Activated CD8-positive, alpha-beta memory T cell treated with anti-CD3 and anti-CD28 coated beads for 1 hour (primary cell): ENCODE data around the gene ANKHD1.

Source experiments
- DNase-seq, 2 donors: peaks; one replicate each; pipeline ENCODE4 v3.0.0-alpha.2; 2020; ENCODE audit warnings: low read depth in 1 of 2; ENCODE audit errors: extremely low read depth in 1 of 2

Gene ANKHD1

DNA sequence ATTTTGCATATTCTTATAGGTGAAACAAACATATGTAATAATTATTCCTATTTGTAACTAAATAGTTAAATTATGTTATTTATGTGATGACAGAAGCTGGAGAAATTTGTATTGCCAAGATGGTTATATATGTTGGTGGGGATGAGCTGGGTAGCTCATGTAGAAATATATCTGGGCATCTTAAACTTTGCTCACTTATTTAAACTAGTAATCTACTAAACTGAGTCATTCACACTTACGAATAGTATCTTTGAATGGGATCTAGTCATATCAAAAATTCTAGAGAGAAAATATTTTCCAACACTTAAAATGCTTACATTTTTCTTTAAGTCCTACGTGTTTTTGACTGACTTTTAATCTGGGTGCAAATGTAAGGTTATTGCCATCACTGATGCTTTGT, 101.2 kb downstream of the ANKHD1 start:
- no peak for DNase-seq

DNA sequence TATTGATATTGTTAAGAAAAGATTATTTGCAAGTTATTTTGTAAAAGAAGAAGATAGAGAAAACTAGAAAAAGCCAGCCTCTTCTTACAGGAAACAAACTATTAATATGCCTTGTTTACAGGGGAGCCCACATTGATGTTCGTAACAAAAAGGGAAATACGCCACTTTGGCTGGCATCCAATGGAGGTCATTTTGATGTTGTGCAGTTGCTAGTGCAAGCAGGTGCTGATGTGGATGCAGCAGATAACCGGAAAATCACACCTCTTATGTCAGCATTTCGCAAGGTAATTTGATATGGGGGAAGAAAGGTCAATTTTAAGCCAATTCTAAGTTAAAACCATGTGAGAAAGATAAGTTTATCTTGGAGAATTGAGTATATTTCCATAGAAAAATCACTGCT, 108.3 kb downstream of the ANKHD1 start:
- no peak for DNase-seq

DNA sequence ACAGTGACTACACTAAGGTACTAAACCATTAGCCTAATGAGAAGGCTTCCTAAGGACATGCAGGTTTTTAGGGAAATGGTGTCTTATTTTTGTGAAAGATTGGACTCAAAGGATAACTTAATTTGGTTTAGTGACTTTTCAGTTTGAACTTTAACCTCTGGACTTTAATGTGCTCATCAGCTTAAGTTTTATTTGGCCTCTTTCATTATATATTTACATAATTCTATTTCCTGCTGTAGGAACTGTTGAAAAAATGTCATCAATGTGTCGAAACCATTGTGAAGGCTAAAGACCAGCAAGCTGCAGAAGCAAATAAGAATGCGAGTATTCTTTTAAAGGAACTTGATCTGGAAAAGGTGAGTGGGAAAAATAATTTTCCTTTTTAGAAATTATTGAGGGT, 111.5 kb downstream of the ANKHD1 start:
- DNase-seq = no peak

DNA sequence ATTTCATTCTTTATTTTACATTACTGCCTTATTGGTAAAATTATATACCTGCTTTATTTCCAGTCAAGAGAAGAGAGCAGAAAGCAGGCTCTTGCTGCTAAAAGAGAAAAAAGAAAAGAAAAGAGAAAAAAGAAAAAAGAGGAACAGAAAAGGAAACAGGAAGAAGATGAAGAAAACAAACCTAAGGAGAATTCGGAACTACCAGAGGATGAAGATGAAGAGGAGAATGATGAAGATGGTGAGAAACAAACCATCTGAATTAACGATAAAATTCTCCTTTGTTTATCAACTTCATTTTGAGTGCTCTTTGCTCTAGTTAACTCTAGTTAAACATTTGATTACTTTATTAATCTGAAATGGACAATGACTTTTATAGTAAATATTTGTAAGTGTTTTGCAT, 122.4 kb downstream of the ANKHD1 start:
- no peak for DNase-seq

DNA sequence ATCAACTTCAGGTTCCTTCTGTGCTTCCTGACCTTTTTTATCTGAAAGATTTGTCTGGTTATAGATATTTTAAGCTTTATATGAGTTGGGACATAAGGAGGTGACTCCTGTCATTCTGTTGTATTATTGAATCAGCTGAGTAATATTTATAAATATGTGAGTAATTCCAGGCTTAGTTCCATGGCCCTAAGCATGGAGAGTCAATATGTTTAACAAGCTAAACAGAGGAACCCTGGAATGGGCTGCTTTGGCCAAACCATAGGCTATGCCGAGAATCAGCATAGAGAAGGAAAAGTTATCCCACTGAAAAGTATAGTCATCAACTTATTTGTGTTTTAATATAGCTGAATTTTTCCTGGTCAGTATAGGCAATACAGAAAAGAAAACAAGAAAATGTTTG, 138.6 kb downstream of the ANKHD1 start:
- DNase-seq = no peak

DNA sequence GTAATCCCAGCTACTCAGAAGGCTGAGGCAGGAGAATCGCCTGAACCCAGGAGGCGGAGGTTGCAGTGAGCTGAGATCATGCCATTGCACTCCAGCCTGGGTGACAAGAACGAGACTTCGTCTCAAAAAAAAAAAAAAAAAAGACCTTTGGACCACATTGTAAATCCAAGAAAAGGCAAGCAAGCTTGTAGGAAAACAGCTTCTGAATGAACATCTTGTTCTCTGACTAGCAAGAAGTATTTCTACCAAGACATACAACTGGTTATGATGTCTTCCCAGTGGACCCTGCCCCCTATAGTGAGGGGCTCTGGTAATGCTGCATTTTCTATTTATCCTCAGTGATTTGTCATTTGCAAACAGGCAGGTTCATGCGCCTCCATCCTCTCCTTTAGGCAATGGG, 141.3 kb downstream of the ANKHD1 start:
- DNase-seq = no peak

DNA sequence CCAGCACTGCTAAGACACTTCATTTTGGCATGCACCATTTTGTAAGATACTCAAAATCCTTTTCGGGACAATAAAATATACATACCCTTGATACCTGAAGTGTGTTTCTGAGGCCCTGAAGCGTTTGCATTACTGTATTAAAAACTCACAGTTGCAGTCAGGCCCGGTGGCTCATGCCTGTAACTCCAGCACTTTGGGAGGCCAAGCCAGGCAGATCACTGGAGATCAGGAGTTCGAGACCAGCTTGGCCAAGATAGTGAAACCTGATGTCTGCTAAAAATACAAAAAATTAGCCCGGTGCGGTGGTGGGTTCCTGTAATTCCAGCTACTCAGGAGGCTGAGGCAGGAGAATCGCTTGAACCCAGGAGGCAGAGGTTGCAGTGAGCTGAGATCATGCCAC, 143.4 kb downstream of the ANKHD1 start:
- no peak for DNase-seq

DNA sequence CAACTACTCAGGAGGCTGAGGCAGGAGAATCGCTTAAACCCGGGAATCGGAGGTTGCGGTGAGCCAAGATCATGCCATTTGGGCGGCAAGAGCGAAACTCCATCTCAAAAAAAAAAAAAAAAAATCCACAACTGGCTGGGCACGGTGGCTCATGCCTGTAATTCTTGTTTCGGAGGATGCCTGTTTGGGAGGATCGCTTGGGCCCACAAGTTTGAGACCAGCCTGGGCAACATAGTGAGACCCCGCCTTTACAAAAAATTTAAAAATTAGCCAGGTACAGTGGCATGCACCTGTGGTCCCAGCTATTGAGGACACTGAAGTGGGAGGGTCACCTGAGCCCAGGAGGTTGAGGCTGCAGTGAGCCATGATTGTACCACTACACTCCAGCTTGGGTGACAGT, 144.0 kb downstream of the ANKHD1 start:
- no peak for DNase-seq

DNA sequence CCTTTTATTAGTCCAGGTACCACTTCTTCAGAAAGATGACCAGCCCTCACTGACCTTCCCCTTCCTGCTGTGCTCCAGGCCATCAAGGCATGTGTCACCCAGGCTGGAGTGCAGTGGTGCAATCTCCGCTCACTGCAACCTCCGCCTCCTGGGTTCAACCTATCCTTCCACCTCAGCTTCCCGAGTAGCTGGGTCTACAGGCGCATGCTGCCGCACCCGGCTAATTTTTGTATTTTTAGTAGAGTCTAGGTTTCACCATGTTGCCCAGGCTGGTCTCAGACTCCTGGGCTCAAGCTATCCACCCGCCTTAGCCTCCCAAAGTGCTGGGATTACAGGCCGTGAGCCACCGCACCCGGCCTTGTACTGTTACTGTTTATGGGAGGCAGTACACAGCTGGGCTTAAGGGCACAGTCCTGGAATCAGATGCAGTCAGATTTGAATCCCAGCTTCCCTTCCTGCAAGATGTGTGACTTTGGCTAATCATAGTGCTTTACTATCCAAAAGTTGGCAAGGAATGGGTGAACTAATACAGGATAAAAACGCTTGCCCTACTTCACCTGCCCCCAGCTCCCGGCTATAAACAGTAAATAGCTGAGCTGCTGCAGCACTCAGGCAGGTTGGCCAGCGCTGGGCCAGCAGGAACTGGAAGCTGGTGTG, 145.3 kb downstream of the ANKHD1 start:
- no peak for DNase-seq

DNA sequence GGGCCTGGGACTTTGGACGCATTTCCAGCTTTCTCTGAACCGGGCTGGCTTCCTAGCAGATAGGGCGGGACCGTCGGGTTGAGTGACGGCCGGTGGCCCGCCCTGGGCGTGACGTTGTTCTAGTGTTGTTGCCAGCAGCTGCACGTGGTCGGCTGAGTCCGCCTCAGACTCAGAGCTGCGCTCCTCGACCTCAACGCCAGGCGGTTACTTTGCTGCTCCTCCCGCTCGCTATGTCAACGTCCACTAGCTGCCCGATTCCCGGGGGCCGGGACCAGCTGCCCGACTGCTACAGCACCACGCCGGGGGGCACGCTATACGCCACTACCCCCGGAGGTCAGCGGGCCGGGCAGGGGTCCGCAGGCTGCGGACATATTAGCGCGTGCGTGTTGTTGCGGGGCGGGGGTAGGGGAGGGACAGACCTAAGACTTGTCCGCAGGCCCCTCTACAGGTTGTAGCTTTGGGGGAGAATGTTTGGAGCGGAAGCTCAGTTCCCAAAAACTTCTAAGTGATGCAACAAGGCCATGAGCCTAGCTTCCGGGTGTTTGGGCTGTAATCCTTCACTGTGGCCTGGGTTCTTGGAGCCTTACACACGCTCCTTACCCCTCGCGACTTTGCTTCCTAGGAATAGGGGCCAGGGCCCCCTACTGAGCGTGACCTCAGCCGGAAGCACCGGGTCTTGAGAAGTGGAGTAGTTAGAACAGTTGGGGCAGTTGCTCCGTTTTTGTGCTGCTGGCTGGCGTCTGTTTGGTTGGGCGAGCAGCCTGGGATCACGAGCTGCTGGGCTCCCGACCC, 146.1 kb downstream of the ANKHD1 start, which contains the start of gene EIF4EBP3:
TSS of gene EIF4EBP3 (plus strand) at position 155 of the 792 bp plus-strand sequence. CDS start at position 231, 76 bp downstream.
- peak; percentile 61 to 77 for DNase-seq

DNA sequence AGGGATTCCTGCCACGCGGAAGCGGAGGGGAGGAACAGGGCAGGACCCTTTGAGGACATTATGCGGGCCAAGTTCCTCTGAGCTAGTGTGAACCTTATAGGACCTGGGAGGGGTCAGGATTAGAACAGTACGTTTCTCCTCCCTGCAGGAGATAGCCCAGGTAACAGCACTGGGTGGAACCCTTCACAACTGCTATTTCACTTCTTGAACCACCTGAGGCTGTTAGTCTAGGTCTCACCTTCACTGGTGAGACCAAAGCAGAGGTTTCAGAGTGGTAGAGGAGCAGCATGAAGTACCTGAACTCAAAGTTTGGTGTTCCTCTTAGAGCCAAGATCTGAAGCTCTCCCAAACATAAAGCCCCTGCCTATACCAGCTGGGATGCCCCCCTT, 146.7 kb downstream of the ANKHD1 start:
- no peak for DNase-seq

DNA sequence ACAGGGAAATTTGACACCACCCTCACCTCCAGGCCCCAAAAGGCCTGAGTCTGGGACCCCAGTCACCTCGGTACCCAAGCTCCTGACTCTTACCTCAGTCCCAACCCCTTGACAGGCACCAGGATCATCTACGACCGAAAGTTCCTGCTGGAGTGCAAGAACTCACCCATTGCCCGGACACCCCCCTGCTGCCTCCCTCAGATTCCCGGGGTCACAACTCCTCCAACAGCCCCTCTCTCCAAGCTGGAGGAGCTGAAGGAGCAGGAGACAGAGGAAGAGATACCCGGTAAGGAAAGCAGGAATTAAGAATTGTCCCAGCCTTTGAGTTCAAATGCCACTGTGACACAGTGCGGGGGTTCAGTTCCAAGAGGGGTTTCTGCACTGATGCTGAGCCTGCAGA, 147.2 kb downstream of the ANKHD1 start:
- no peak for DNase-seq

DNA sequence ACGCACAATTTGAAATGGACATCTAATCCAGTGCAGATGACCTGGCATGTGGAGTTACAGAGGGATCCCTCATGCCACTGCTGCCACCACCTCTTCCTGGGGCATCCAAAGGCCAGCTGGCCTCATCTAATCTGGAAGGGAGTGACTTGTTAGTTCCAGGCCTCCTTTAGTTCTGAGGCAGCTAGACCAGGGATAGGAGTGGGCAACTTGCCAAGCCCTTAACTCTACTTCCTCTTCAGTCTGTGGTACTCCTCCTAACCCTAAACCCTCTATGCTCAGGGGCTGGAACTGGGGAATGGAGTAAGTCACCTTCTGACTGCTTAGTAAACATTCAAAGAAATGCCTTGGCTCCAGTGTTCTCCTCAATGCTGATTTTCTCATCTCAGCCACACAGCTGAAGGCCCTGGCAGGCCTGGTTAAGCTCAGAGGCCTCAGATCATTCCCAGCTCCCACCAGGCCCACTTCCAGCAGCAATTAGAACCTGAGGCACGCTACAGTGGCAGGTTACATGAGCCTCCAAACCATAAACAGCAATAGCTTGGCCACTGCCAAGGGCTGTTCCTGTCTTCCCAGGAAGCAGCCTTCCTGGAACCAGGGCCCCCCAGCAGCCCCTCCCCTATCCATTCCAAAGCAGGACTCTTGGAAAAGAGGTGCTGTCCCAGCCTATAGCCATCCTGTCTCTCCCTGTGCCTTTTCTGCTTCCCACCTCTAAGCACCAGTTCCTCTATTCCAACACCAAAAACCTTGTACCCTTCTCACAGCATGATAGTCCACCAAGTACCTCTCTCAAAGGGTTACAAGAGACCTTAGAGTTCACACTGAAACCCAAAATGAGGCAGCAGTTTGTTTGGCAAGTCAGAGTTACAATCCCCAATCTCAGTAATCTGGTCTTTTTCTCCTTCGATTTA, 147.9 kb downstream of the ANKHD1 start:
- no peak for DNase-seq

DNA sequence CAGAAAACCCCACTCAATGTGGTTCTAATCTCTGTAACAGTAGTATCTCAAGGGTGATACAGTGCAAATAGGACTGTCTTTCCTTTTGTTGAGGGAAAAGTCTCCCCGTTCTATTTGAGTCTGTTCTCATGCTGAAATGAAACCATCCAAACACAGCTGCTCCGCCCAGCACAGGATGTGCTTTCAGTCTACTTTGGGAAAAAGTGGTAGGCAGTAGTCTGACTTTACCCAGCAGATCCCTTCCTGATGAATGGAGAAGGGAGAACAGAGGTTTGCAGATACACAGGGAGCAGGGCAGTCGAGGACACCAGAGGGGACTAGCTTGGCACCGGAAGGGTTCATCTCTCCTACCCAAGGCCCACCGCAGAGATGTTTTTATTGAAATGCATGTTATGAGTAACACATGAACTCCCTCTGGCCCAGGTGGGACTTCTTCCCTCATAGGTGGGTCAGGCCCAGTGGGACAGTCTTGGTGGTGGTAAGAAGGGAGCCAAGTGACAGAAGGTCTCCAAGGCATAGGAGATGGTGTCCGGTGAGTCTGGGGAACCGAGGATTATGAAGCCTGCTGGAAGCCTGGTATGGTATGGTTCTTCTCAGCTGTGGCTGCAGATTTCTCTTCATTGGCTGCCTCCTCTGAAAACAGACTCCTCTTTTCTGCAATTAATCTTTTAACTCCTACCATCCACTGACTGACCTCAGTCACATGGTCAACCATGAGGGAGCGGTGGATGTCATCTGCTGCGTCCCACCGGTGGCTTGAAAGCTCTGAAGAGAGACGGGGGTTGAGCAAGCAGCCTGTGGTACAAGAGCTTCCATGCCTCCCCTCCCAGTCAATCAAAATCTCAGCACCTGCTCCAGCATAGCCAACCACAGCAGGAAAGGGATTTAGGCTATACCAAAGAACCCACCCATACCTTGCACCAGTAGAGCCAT, 148.8 kb downstream of the ANKHD1 start:
- DNase-seq = no peak

DNA sequence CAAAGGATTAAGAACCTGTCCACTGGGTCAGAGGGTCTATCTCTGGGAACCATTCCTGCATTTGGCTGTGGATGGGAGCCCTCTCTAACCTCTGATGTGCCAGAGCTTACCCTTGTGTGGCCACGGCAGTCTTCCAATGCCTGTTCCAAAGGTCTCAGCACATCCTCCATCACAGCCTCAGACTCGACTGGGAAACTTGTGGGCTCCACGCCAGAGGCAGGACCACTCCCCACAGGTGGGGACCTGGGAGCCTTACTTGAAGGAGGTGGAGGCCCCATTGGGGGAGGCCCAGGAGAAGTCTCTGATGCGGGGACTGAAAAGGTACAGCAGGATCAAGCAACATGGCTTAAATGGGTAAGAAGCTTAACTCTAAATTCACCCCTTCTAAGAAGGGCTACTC, 150.2 kb downstream of the ANKHD1 start:
- no peak for DNase-seq

DNA sequence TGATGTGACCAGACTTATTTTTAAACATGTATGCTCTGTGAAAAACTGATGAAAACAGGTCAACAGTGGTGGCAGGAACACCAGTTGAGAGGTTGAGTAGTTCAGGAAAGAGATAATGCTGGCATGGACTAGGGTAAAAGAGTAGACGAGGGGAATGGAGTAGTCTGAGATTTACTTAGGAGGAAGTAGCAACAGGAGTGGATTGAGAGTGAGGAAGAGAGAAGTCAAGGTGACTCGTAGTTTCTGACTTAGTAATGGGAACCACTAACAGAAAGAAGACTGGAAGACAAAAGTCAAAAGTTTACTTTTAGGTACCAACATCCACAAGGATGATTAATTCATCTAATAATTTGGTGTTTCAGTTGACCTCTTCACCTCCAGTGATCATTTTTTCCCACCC, 152.0 kb downstream of the ANKHD1 start:
- no peak for DNase-seq

DNA sequence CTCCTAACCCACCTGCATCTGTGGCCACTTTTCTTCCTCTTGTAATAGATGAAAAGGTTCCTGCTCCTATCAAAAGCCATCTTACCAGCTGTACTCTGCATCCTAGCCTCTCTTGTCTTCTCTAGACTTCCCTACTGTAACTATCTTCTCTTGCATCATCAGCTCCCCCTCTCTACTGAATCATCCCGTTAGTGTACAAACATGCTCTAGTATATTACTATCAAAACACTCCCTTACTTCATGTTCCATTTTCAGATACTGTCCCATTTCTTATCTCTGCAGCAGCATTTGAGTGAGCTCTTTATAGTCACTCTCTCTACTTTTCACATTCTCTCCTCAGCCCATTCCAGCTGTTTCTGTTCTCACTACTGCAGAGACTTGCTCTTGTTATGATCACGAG, 152.8 kb downstream of the ANKHD1 start:
- DNase-seq = no peak

DNA sequence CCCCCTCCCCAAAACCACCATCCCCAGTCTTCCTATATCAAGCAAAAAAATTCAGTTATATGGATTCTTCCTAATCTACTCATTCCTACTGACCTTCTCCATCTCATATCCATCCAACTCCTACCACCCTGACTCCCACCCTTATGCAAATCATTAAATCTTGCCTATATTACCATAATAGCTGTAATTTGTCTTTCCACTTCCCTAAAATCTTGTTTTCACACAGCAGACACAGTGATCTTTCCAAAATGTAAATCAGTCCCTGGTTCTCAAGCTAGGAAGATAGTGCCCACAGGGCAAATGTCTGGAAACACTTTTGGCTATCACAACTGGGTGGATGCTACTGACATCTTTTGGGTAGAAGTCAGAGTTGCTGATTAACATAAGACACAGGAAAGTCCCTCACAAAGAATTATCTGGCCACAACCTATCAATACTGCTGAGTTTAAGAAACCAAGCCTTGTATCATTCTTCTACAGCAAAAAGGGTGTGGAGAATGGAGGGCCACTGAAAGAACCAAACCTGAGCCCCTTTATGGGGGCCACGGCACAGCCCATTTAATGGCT, 154.2 kb downstream of the ANKHD1 start:
- DNase-seq = no peak

DNA sequence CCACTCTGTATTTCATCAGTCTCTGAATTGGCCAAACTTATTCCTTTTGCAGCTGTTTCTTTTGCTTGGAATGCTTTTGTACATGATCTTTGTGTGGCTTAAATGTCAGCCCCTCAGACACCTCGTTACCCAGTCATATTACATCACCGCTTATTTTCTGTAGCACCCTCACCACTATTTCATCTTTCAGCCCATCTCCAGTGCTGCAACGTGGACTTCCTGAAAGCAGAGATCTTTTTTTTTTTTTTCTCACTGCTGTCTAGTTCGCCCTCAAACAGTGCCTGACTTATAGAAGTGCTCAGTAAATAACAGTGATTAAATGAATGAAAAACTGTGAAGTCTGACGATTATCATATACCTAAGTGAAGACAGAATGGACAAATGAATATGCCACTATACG, 154.8 kb downstream of the ANKHD1 start:
- no peak for DNase-seq

DNA sequence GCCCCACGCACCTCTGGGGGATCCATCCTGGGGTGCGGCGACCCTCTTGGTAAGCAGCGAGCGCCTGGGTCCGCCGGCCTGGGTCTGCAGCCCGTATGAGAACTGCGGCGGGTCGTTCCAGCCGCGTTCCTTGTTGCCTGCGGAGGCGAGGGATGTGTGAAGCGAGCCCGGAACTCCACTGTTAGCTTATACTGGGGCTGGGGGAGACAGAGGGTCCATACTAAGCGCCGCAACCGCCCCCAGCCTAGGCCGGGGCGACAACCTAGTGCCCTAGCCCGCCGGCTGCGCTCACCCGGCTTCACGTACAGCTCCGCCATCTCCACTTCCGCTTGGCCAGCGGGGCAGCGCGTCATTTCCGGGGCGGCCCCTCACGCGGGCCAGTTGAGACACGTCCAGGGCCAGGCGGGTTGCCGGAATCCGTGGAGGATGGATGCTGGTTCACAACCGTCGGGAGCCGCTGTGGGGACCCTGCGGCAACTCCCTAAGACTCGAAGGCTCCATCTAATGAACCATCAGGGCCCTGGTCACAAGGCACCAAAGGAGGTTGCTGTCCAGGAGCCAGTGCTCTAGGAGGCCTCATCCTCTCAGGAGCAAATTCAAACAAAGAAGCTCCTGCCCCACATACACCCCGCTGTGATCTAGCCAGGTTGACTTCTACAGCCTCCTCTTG, 155.6 kb downstream of the ANKHD1 start, which contains the start of gene SRA1:
TSS of gene SRA1 (minus strand) at position 338 of the 670 bp plus-strand sequence. CDS start at position 317, 21 bp downstream.
- peak; percentile 44 to 74 for DNase-seq
